ENCODE measurements around the gene KRT32. TPM values are rescaled to one million over a fixed set of nuclear protein-coding genes. Genes with fewer than 3 reads are reported as not detected.

The KRT32 gene
- total RNA-seq, 1 experiment from 2014 or later = 0.42 TPM

DNA sequence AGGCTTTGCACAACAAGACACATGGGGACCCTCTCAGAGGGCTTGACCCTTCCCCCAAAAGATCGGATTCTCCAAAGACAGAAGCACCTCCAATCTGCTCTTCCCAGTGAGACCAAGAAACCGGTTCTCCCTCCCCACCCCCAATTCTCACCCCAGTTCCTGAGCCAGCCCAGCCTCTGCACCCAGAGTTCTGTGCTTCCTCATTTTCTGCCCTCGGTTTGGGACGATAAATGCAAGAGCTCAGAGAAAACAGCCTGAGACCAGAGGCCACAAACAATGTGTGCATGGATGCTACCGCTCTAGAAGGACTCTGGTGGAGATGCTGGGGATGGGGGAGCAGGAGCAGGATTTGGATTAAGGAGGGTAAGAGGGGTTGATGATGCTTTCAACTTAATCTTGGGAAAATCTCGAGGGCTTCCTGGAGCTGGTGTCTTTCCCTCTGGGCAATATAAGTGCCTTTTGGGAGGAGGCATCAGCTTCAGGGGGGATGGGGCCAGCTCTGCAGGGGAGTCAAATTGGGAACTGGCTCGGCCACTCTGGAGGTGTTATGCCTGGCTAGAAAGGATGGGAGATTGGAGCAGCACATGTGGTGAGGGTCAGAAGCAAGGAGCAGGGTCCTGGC lies 45.5 kb upstream of the KRT32 start:
- no peaks in the 10 kb centered on the region for H3K9me3 ChIP-seq (ENCODE audit: control insufficient read depth in 1 of 2, insufficient read depth in 1 of 2, low read depth in 1 of 2, low read length in 2 of 2)
- ChIA-PET RAD21 (ENCODE audit: low non-redundant PET in 1 of 2, low total read pairs in 2 of 2, uncharacterized antibody in 2 of 2, unreplicated experiment in 2 of 2) (no interaction called here), POLR2A (interaction anchor here (1.5 kb wide), 1 partner anchor 9 kb away, joined by 4 read pairs; no protein-coding TSS in a partner anchor), CTCF (no interaction called here)
- no peaks in the 10 kb centered on the region for H3K79me2 ChIP-seq (ENCODE audit: insufficient read depth, low read length)
- 0 out of 4 replicates have a peak, but pooled peaks cover 0 to 5% of the 10 kb centered on the region in 2 experiments for H3K36me3 ChIP-seq (ENCODE audit: control insufficient read depth in 1 of 2, insufficient read depth in 2 of 2, low read length in 2 of 2)
- intact Hi-C loops (cut with micrococcal nuclease) = no loop called here
- no peak overlapping the region for H3K4me3 ChIP-seq (replicated peaks in 1 of 2; ENCODE audit: low read depth in 1 of 2, low read length in 2 of 2)
- no peak overlapping the region for H3K4me2 ChIP-seq (ENCODE audit: low read length)
- TF ChIP-seq ELF1 (IDR thresholded peaks at IDR 0.05; ENCODE audit: borderline replicate concordance, low read depth) (no peak), EZH2 (IDR thresholded peaks at IDR 0.05) (no peak), RAD21 (IDR thresholded peaks at IDR 0.05; ENCODE audit: low read depth) (no peak), YY1 (IDR thresholded peaks at IDR 0.05; ENCODE audit: extremely low read depth, insufficient replicate concordance, low read depth, low read length) (no peak), JUND (IDR thresholded peaks at IDR 0.05) (no peak), FOSL1 (IDR thresholded peaks at IDR 0.05; ENCODE audit: low read depth) (no peak), ZNF274 (IDR thresholded peaks at IDR 0.05; ENCODE audit: low read depth, low read length) (no peak), CBX3 (IDR thresholded peaks at IDR 0.05; ENCODE audit: low read depth) (no peak)
- TF ChIP-seq, protein P1, sequence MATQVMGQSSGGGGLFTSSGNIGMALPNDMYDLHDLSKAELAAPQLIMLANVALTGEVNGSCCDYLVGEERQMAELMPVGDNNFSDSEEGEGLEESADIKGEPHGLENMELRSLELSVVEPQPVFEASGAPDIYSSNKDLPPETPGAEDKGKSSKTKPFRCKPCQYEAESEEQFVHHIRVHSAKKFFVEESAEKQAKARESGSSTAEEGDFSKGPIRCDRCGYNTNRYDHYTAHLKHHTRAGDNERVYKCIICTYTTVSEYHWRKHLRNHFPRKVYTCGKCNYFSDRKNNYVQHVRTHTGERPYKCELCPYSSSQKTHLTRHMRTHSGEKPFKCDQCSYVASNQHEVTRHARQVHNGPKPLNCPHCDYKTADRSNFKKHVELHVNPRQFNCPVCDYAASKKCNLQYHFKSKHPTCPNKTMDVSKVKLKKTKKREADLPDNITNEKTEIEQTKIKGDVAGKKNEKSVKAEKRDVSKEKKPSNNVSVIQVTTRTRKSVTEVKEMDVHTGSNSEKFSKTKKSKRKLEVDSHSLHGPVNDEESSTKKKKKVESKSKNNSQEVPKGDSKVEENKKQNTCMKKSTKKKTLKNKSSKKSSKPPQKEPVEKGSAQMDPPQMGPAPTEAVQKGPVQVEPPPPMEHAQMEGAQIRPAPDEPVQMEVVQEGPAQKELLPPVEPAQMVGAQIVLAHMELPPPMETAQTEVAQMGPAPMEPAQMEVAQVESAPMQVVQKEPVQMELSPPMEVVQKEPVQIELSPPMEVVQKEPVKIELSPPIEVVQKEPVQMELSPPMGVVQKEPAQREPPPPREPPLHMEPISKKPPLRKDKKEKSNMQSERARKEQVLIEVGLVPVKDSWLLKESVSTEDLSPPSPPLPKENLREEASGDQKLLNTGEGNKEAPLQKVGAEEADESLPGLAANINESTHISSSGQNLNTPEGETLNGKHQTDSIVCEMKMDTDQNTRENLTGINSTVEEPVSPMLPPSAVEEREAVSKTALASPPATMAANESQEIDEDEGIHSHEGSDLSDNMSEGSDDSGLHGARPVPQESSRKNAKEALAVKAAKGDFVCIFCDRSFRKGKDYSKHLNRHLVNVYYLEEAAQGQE (IDR thresholded peaks at IDR 0.05; ENCODE audit: low read depth) = no peak
- TF ChIP-seq, protein P2, sequence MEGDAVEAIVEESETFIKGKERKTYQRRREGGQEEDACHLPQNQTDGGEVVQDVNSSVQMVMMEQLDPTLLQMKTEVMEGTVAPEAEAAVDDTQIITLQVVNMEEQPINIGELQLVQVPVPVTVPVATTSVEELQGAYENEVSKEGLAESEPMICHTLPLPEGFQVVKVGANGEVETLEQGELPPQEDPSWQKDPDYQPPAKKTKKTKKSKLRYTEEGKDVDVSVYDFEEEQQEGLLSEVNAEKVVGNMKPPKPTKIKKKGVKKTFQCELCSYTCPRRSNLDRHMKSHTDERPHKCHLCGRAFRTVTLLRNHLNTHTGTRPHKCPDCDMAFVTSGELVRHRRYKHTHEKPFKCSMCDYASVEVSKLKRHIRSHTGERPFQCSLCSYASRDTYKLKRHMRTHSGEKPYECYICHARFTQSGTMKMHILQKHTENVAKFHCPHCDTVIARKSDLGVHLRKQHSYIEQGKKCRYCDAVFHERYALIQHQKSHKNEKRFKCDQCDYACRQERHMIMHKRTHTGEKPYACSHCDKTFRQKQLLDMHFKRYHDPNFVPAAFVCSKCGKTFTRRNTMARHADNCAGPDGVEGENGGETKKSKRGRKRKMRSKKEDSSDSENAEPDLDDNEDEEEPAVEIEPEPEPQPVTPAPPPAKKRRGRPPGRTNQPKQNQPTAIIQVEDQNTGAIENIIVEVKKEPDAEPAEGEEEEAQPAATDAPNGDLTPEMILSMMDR (IDR thresholded peaks at IDR 0.05 in 2 of 3, conservative IDR thresholded peaks at IDR 0.05 in 1 of 3; ENCODE audit: borderline replicate concordance in 1 of 3, insufficient read depth in 1 of 3, low read depth in 2 of 3, low read length in 2 of 3) = no peak
- TF ChIP-seq, protein P3, sequence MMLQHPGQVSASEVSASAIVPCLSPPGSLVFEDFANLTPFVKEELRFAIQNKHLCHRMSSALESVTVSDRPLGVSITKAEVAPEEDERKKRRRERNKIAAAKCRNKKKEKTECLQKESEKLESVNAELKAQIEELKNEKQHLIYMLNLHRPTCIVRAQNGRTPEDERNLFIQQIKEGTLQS (IDR thresholded peaks at IDR 0.05) = no peak
- no peaks in the 10 kb centered on the region for H4K20me1 ChIP-seq (ENCODE audit: insufficient read depth)
- ATAC-seq (no peak), DNase-seq (ENCODE audit: low read depth, low spot score) (no peak)
- peaks cover 13 to 43% of the 10 kb centered on the region in 2 experiments for H3K4me1 ChIP-seq (ENCODE audit: control insufficient read depth in 1 of 2, insufficient read depth in 2 of 2, low read length in 2 of 2)
- H2AFZ ChIP-seq (ENCODE audit: low read depth, low read length, poor library complexity, severe bottlenecking) = no peak overlapping the region
- no TSS peak for BruUV-seq (replicated peaks)
- no peaks in the 10 kb centered on the region for H3K27me3 ChIP-seq (ENCODE audit: insufficient read depth, low read length)
- H3K9ac ChIP-seq (ENCODE audit: low read length) = no peak overlapping the region
- no peaks in the 10 kb centered on the region for H3K9me2 ChIP-seq (ENCODE audit: insufficient read depth)
- no peak overlapping the region for H3K27ac ChIP-seq (ENCODE audit: low read depth, low read length)
